Measurements from ENCODE around the gene DNAJC2.
"Not testable (repeated sequence)": the region's sequence is repeated elsewhere in the genome, so short reads cannot be mapped to it uniquely, and the experiment has no call there.

DNAJC2 gene

GRCh38 chr7:103279963-103280802, 64.4 kb downstream of the DNAJC2 start:
- H3K9ac ChIP-seq (ENCODE audit: low read length); H3K27me3 ChIP-seq (ENCODE audit: control insufficient read depth, insufficient read depth, low read length); H3K4me1 ChIP-seq (ENCODE audit: control insufficient read depth, insufficient read depth, low read length); H3K36me3 ChIP-seq (ENCODE audit: control insufficient read depth, insufficient read depth, low read length); H3K27ac ChIP-seq (ENCODE audit: low read depth, low read length): not testable (repeated sequence)
- H3K4me3 ChIP-seq (ENCODE audit: low read length), result peak overlapping the region; percentile 73

- H3K36me3 ChIP-seq (ENCODE audit: control insufficient read depth, insufficient read depth, low read length); H3K27me3 ChIP-seq (ENCODE audit: control insufficient read depth, insufficient read depth, low read length); H3K9ac ChIP-seq (ENCODE audit: low read length); H3K27ac ChIP-seq (ENCODE audit: low read depth, low read length); H3K4me1 ChIP-seq (ENCODE audit: control insufficient read depth, insufficient read depth, low read length): not testable (repeated sequence)
- H3K4me3 ChIP-seq (ENCODE audit: low read length), result peak overlapping the region; percentile 73
Measured at GRCh38 chr7:103279636-103279962, 65.0 kb downstream of the DNAJC2 start.

GRCh38 chr7:103278195-103278594, 66.4 kb downstream of the DNAJC2 start:
- not testable (repeated sequence) for H3K9ac ChIP-seq (ENCODE audit: low read length); H3K27ac ChIP-seq (ENCODE audit: low read depth, low read length); H3K4me1 ChIP-seq (ENCODE audit: control insufficient read depth, insufficient read depth, low read length); H3K36me3 ChIP-seq (ENCODE audit: control insufficient read depth, insufficient read depth, low read length); H3K27me3 ChIP-seq (ENCODE audit: control insufficient read depth, insufficient read depth, low read length); H3K4me3 ChIP-seq (ENCODE audit: low read length)

GRCh38 chr7:103274867-103275266, 69.7 kb downstream of the DNAJC2 start:
- not testable (repeated sequence) for H3K27ac ChIP-seq (ENCODE audit: low read depth, low read length); H3K27me3 ChIP-seq (ENCODE audit: control insufficient read depth, insufficient read depth, low read length); H3K9ac ChIP-seq (ENCODE audit: low read length); H3K4me1 ChIP-seq (ENCODE audit: control insufficient read depth, insufficient read depth, low read length); H3K4me3 ChIP-seq (ENCODE audit: low read length); H3K36me3 ChIP-seq (ENCODE audit: control insufficient read depth, insufficient read depth, low read length)

- H3K4me3 ChIP-seq (ENCODE audit: low read length); H3K4me1 ChIP-seq (ENCODE audit: control insufficient read depth, insufficient read depth, low read length); H3K36me3 ChIP-seq (ENCODE audit: control insufficient read depth, insufficient read depth, low read length); H3K27ac ChIP-seq (ENCODE audit: low read depth, low read length); H3K9ac ChIP-seq (ENCODE audit: low read length); H3K27me3 ChIP-seq (ENCODE audit: control insufficient read depth, insufficient read depth, low read length): not testable (repeated sequence)
Measured at GRCh38 chr7:103273374-103273773, 71.2 kb downstream of the DNAJC2 start.

GRCh38 chr7:103266229-103266628, 78.3 kb downstream of the DNAJC2 start:
- not testable (repeated sequence) for H3K27ac ChIP-seq (ENCODE audit: low read depth, low read length); H3K4me3 ChIP-seq (ENCODE audit: low read length); H3K27me3 ChIP-seq (ENCODE audit: control insufficient read depth, insufficient read depth, low read length); H3K4me1 ChIP-seq (ENCODE audit: control insufficient read depth, insufficient read depth, low read length); H3K9ac ChIP-seq (ENCODE audit: low read length); H3K36me3 ChIP-seq (ENCODE audit: control insufficient read depth, insufficient read depth, low read length)

- H3K4me1 ChIP-seq (ENCODE audit: control insufficient read depth, insufficient read depth, low read length); H3K36me3 ChIP-seq (ENCODE audit: control insufficient read depth, insufficient read depth, low read length); H3K4me3 ChIP-seq (ENCODE audit: low read length); H3K27ac ChIP-seq (ENCODE audit: low read depth, low read length); H3K27me3 ChIP-seq (ENCODE audit: control insufficient read depth, insufficient read depth, low read length); H3K9ac ChIP-seq (ENCODE audit: low read length): not testable (repeated sequence)
Measured at GRCh38 chr7:103264054-103264453, 80.5 kb downstream of the DNAJC2 start.

Data from rectal smooth muscle tissue (tissue), 1 donor.